Measurements from ENCODE around the gene HPSE2. TPM values are rescaled to one million over a fixed set of nuclear protein-coding genes. Genes with fewer than 3 reads are reported as not detected.

The HPSE2 gene
- total and polyA plus RNA-seq, 2 donors (not counting 1 experiment from before 2014, with no cell fraction given), result not detected

GRCh38 chr10:98528166-98528804, 707.4 kb downstream of the HPSE2 start:
- no CpG with 5 or more reads among the region's 8 CpGs for WGBS (ENCODE audit: insufficient coverage)
- Histone ChIP-seq H3K27ac (ENCODE audit: low read length in 2 of 2) (no peak overlapping the region), H4K20me1 (ENCODE audit: control insufficient read depth, insufficient read depth, low read length, poor library complexity, severe bottlenecking) (no peaks in the 10 kb centered on the region), H3K27me3 (replicated peaks in 1 of 4; ENCODE audit: control extremely low read depth in 1 of 4, control insufficient read depth in 3 of 4, insufficient read depth in 4 of 4, low read length in 3 of 4) (peaks cover 0 to 5% (median 0%) of the 10 kb centered on the region in 4 experiments), H3K9ac (ENCODE audit: low read length) (no peak overlapping the region), H3K4me3 (ENCODE audit: control extremely low read depth in 1 of 5, extremely low read depth in 1 of 5, insufficient read depth in 1 of 5, low read depth in 2 of 5, low read length in 4 of 5) (no peak overlapping the region), H3K36me3 (replicated peaks in 1 of 2; ENCODE audit: control extremely low read depth in 1 of 2, control insufficient read depth in 1 of 2, extremely low read depth in 1 of 2, insufficient read depth in 2 of 2, low read length in 1 of 2) (no peaks in the 10 kb centered on the region), H3K79me2 (ENCODE audit: control insufficient read depth, insufficient read depth, low read length) (no peaks in the 10 kb centered on the region), H3K9me3 (ENCODE audit: control extremely low read depth in 1 of 3, control insufficient read depth in 2 of 3, insufficient read depth in 1 of 3, low read length in 2 of 3) (no peaks in the 10 kb centered on the region), H2AFZ (ENCODE audit: insufficient read depth, low read depth, low read length, poor library complexity, severe bottlenecking) (no peak overlapping the region), H3K4me1 (ENCODE audit: control insufficient read depth in 2 of 2, insufficient read depth in 2 of 2, low read length in 2 of 2) (no peaks in the 10 kb centered on the region), H3K4me2 (replicated peaks; ENCODE audit: low read depth, low read length, poor library complexity, severe bottlenecking) (no peak overlapping the region)
- DNase-seq, result no peak
- TF ChIP-seq EZH2 (IDR thresholded peaks at IDR 0.05; ENCODE audit: borderline replicate concordance, insufficient read depth, low read depth, low read length, poor library complexity, severe bottlenecking) (no peak), CTCF (IDR thresholded peaks at IDR 0.05) (no peak)
- POLR2A ChIA-PET, result no interaction called here
- H3K4me1 Mint-ChIP-seq, result no peaks in the 10 kb centered on the region
- intact Hi-C loops (cut with micrococcal nuclease), result no loop called here
- ATAC-seq (ENCODE audit: low read depth), result no peak
- no peaks in the 10 kb centered on the region for H3K9me3 Mint-ChIP-seq (ENCODE audit: insufficient read depth)
- H3K4me3 Mint-ChIP-seq, result no peak overlapping the region
- H3K27me3 Mint-ChIP-seq, result peaks cover 5% of the 10 kb centered on the region
- no peak overlapping the region for H3K27ac Mint-ChIP-seq
- CTCF ChIA-PET, result interaction anchor here (1.4 kb wide), 1 partner anchor 10 kb away, joined by 4 read pairs; no protein-coding TSS in a partner anchor

- H3K27me3 Mint-ChIP-seq, result peaks cover 8% of the 10 kb centered on the region
- H3K4me1 Mint-ChIP-seq, result no peaks in the 10 kb centered on the region
- intact Hi-C loops (cut with micrococcal nuclease), result no loop called here
Observed at GRCh38 chr10:98525969-98526368, 709.7 kb downstream of the HPSE2 start.

More at GRCh38 chr10:98525969-98526368, 709.7 kb downstream of the HPSE2 start:
- ChIA-PET POLR2A (no interaction called here), CTCF (no interaction called here)
- DNase-seq, result no peak
- Histone ChIP-seq H3K27ac (ENCODE audit: low read length in 2 of 2) (no peak overlapping the region), H3K27me3 (replicated peaks in 1 of 4; ENCODE audit: control extremely low read depth in 1 of 4, control insufficient read depth in 3 of 4, insufficient read depth in 4 of 4, low read length in 3 of 4) (peaks cover 0 to 5% (median 0%) of the 10 kb centered on the region in 4 experiments), H3K36me3 (replicated peaks in 1 of 2; ENCODE audit: control extremely low read depth in 1 of 2, control insufficient read depth in 1 of 2, extremely low read depth in 1 of 2, insufficient read depth in 2 of 2, low read length in 1 of 2) (no peaks in the 10 kb centered on the region), H3K9ac (ENCODE audit: low read length) (no peak overlapping the region), H3K9me3 (ENCODE audit: control extremely low read depth in 1 of 3, control insufficient read depth in 2 of 3, insufficient read depth in 1 of 3, low read length in 2 of 3) (no peaks in the 10 kb centered on the region), H3K4me2 (replicated peaks; ENCODE audit: low read depth, low read length, poor library complexity, severe bottlenecking) (no peak overlapping the region), H3K79me2 (ENCODE audit: control insufficient read depth, insufficient read depth, low read length) (no peaks in the 10 kb centered on the region), H3K4me1 (ENCODE audit: control insufficient read depth in 2 of 2, insufficient read depth in 2 of 2, low read length in 2 of 2) (no peaks in the 10 kb centered on the region), H2AFZ (ENCODE audit: insufficient read depth, low read depth, low read length, poor library complexity, severe bottlenecking) (no peak overlapping the region), H3K4me3 (ENCODE audit: control extremely low read depth in 1 of 5, extremely low read depth in 1 of 5, insufficient read depth in 1 of 5, low read depth in 2 of 5, low read length in 4 of 5) (no peak overlapping the region), H4K20me1 (ENCODE audit: control insufficient read depth, insufficient read depth, low read length, poor library complexity, severe bottlenecking) (no peaks in the 10 kb centered on the region)
- no peak for ATAC-seq (ENCODE audit: low read depth)
- Mint-ChIP-seq H3K4me3 (no peak overlapping the region), H3K9me3 (ENCODE audit: insufficient read depth) (no peaks in the 10 kb centered on the region), H3K27ac (no peak overlapping the region)
- TF ChIP-seq CTCF (IDR thresholded peaks at IDR 0.05), result no peak
- TF ChIP-seq EZH2 (IDR thresholded peaks at IDR 0.05; ENCODE audit: borderline replicate concordance, insufficient read depth, low read depth, low read length, poor library complexity, severe bottlenecking), result no peak
- WGBS (ENCODE audit: insufficient coverage), result 100% methylated on average over 1 of the region's 3 CpGs
